ENCODE measurements around the gene FGF9.
A peak's percentile ranks its signal among the peaks of the same experiment; 100 is the strongest.

Gene FGF9

GRCh38 chr13:21668732-21669275 lies 2.1 kb upstream of the FGF9 start:
- no peak overlapping the region for H3K9ac ChIP-seq (ENCODE audit: low read length)
- no peaks in the 10 kb centered on the region for H3K79me2 ChIP-seq (ENCODE audit: low read length)
- no peaks in the 10 kb centered on the region for H4K20me1 ChIP-seq (ENCODE audit: insufficient read depth, low read length)
- H3K4me1 ChIP-seq (ENCODE audit: low read length), result peaks cover 11% of the 10 kb centered on the region
- H2AFZ ChIP-seq (ENCODE audit: low read depth, low read length), result no peak overlapping the region
- TF ChIP-seq CTCF (IDR thresholded peaks at IDR 0.05; ENCODE audit: low read depth, low read length) (no peak), EZH2phosphoT487 (IDR thresholded peaks at IDR 0.05; ENCODE audit: low read depth) (no peak)
- peak overlapping the region; percentile 97 for H3K4me2 ChIP-seq (ENCODE audit: low read length)
- no peak overlapping the region for H3K27ac ChIP-seq (ENCODE audit: low read length)
- H3K27me3 ChIP-seq (ENCODE audit: low read depth, low read length), result peaks cover 36% of the 10 kb centered on the region
- no peaks in the 10 kb centered on the region for H3K9me3 ChIP-seq (ENCODE audit: insufficient read depth, low read length)
- H3K4me3 ChIP-seq (ENCODE audit: low read length), result peak overlapping the region; percentile 82
- no peaks in the 10 kb centered on the region for H3K36me3 ChIP-seq (replicated peaks; ENCODE audit: low read depth, low read length)

GRCh38 chr13:21670006-21670882 lies 629 bp upstream of the FGF9 start:
- peak overlapping the region; percentile 82 for H3K4me3 ChIP-seq (ENCODE audit: low read length)
- H3K36me3 ChIP-seq (replicated peaks; ENCODE audit: low read depth, low read length), result no peaks in the 10 kb centered on the region
- H3K27me3 ChIP-seq (ENCODE audit: low read depth, low read length), result peaks cover 31% of the 10 kb centered on the region
- peak overlapping the region; percentile 56 for H3K9ac ChIP-seq (ENCODE audit: low read length)
- peak; percentile 62 for TF ChIP-seq CTCF (IDR thresholded peaks at IDR 0.05; ENCODE audit: low read depth, low read length)
- no peak for TF ChIP-seq EZH2phosphoT487 (IDR thresholded peaks at IDR 0.05; ENCODE audit: low read depth)
- H4K20me1 ChIP-seq (ENCODE audit: insufficient read depth, low read length), result no peaks in the 10 kb centered on the region
- no peaks in the 10 kb centered on the region for H3K9me3 ChIP-seq (ENCODE audit: insufficient read depth, low read length)
- no peak overlapping the region for H3K27ac ChIP-seq (ENCODE audit: low read length)
- H2AFZ ChIP-seq (ENCODE audit: low read depth, low read length), result peak overlapping the region; percentile 92
- peak overlapping the region; percentile 97 for H3K4me2 ChIP-seq (ENCODE audit: low read length)
- H3K4me1 ChIP-seq (ENCODE audit: low read length), result peaks cover 11% of the 10 kb centered on the region
- no peaks in the 10 kb centered on the region for H3K79me2 ChIP-seq (ENCODE audit: low read length)

GRCh38 chr13:21671620-21672286 lies 880 bp downstream of the FGF9 start:
- peaks cover 11% of the 10 kb centered on the region for H3K4me1 ChIP-seq (ENCODE audit: low read length)
- no peaks in the 10 kb centered on the region for H3K79me2 ChIP-seq (ENCODE audit: low read length)
- H3K27ac ChIP-seq (ENCODE audit: low read length), result no peak overlapping the region
- H2AFZ ChIP-seq (ENCODE audit: low read depth, low read length), result no peak overlapping the region
- peak overlapping the region; percentile 97 for H3K4me2 ChIP-seq (ENCODE audit: low read length)
- H3K4me3 ChIP-seq (ENCODE audit: low read length), result peak overlapping the region; percentile 82
- no peaks in the 10 kb centered on the region for H3K9me3 ChIP-seq (ENCODE audit: insufficient read depth, low read length)
- peaks cover 46% of the 10 kb centered on the region for H3K27me3 ChIP-seq (ENCODE audit: low read depth, low read length)
- H3K36me3 ChIP-seq (replicated peaks; ENCODE audit: low read depth, low read length), result no peaks in the 10 kb centered on the region
- no peak overlapping the region for H3K9ac ChIP-seq (ENCODE audit: low read length)
- H4K20me1 ChIP-seq (ENCODE audit: insufficient read depth, low read length), result no peaks in the 10 kb centered on the region
- TF ChIP-seq CTCF (IDR thresholded peaks at IDR 0.05; ENCODE audit: low read depth, low read length) (no peak), EZH2phosphoT487 (IDR thresholded peaks at IDR 0.05; ENCODE audit: low read depth) (no peak)

- Histone ChIP-seq H4K20me1 (ENCODE audit: insufficient read depth, low read length) (no peaks in the 10 kb centered on the region), H2AFZ (ENCODE audit: low read depth, low read length) (no peak overlapping the region), H3K79me2 (ENCODE audit: low read length) (no peaks in the 10 kb centered on the region), H3K4me2 (ENCODE audit: low read length) (no peak overlapping the region), H3K9ac (ENCODE audit: low read length) (no peak overlapping the region), H3K27me3 (ENCODE audit: low read depth, low read length) (peaks cover 52% of the 10 kb centered on the region), H3K4me3 (ENCODE audit: low read length) (no peak overlapping the region), H3K36me3 (replicated peaks; ENCODE audit: low read depth, low read length) (no peaks in the 10 kb centered on the region), H3K27ac (ENCODE audit: low read length) (no peak overlapping the region), H3K9me3 (ENCODE audit: insufficient read depth, low read length) (no peaks in the 10 kb centered on the region), H3K4me1 (ENCODE audit: low read length) (peaks cover 11% of the 10 kb centered on the region)
- TF ChIP-seq CTCF (IDR thresholded peaks at IDR 0.05; ENCODE audit: low read depth, low read length) (no peak), EZH2phosphoT487 (IDR thresholded peaks at IDR 0.05; ENCODE audit: low read depth) (no peak)
Observed at GRCh38 chr13:21672287-21672680, 1.4 kb downstream of the FGF9 start.

Measured in OCI-LY3 (cell line).